Trophoblast cell (in vitro differentiated cells and primary cell): ENCODE data around the gene ATG10. TPM values are rescaled to one million over a fixed set of nuclear protein-coding genes. Genes with fewer than 3 reads are reported as not detected.

Source experiments
- DNase-seq, 2 donors: peaks; one replicate each; pipeline ENCODE4 v3.0.0-alpha.2; 2016
- H2AFZ ChIP-seq: 2 replicates; pipeline ENCODE4 v1.6.1; 2013; ENCODE audit warnings: low read length, moderate library complexity, mild to moderate bottlenecking; ENCODE audit not compliant: insufficient read depth, poor library complexity
- H2AK5ac ChIP-seq: 2 replicates; pipeline ENCODE4 v1.6.1; 2013; ENCODE audit warnings: mild to moderate bottlenecking, low read length
- H2BK120ac ChIP-seq: 2 replicates; pipeline ENCODE4 v1.6.1; 2013; ENCODE audit warnings: low read length, mild to moderate bottlenecking, moderate library complexity; ENCODE audit not compliant: insufficient read depth, poor library complexity
- H2BK12ac ChIP-seq: 2 replicates; pipeline ENCODE4 v1.6.1; 2013; ENCODE audit warnings: mild to moderate bottlenecking, low read length, moderate library complexity
- H2BK5ac ChIP-seq: 2 replicates; pipeline ENCODE4 v1.6.1; 2013; ENCODE audit warnings: low read length, low read depth, moderate library complexity, mild to moderate bottlenecking; ENCODE audit not compliant: poor library complexity
- H3K14ac ChIP-seq: 2 replicates; pipeline ENCODE4 v1.6.1; 2013; ENCODE audit warnings: mild to moderate bottlenecking, low read length
- H3K18ac ChIP-seq: 2 replicates; pipeline ENCODE4 v1.6.1; 2013; ENCODE audit warnings: mild to moderate bottlenecking, low read length
- H3K23ac ChIP-seq: 2 replicates; pipeline ENCODE4 v1.6.1; 2013; ENCODE audit warnings: low read length
- H3K27ac ChIP-seq: 2 replicates; pipeline ENCODE4 v1.5.1; 2013; ENCODE audit warnings: low read depth, mild to moderate bottlenecking, inconsistent platforms, low read length, moderate library complexity
- H3K27me3 ChIP-seq: 2 replicates; pipeline ENCODE4 v1.6.1; 2013; ENCODE audit warnings: inconsistent platforms, mild to moderate bottlenecking, low read length, moderate library complexity; ENCODE audit not compliant: insufficient read depth
- H3K36me3 ChIP-seq, 2 experiments: 1 replicate in 1 of 2; 2 replicates in 1 of 2; pipeline ENCODE4 v1.6.1; 2013; ENCODE audit warnings: low read length in 2 of 2, mild to moderate bottlenecking in 2 of 2, moderate library complexity in 1 of 2; ENCODE audit not compliant: insufficient read depth in 2 of 2, control insufficient read depth in 1 of 2
- H3K4ac ChIP-seq: 2 replicates; pipeline ENCODE4 v1.6.1; 2013; ENCODE audit warnings: low read depth, mild to moderate bottlenecking, low read length, moderate library complexity
- H3K4me1 ChIP-seq, 2 experiments: 1 replicate in 1 of 2; 2 replicates in 1 of 2; pipeline ENCODE4 v1.6.1; 2013; ENCODE audit warnings: low read length in 2 of 2, mild to moderate bottlenecking in 2 of 2, moderate library complexity in 1 of 2; ENCODE audit not compliant: insufficient read depth in 2 of 2, control insufficient read depth in 1 of 2
- H3K4me2 ChIP-seq: 2 replicates; pipeline ENCODE4 v1.6.1; 2013; ENCODE audit warnings: inconsistent platforms, mild to moderate bottlenecking, low read length, moderate library complexity
- H3K4me3 ChIP-seq: 2 replicates; pipeline ENCODE4 v1.5.1; 2013; ENCODE audit warnings: mild to moderate bottlenecking, low read depth, low read length, inconsistent platforms
- H3K79me1 ChIP-seq: one replicate; pipeline ENCODE4 v1.6.1; 2013; ENCODE audit warnings: low read length
- H3K79me2 ChIP-seq: 2 replicates; pipeline ENCODE4 v1.6.1; 2013; ENCODE audit warnings: low read length, mild to moderate bottlenecking; ENCODE audit not compliant: control insufficient read depth, insufficient read depth, poor library complexity
- H3K9ac ChIP-seq: 2 replicates; pipeline ENCODE4 v1.6.1; 2013; ENCODE audit warnings: mild to moderate bottlenecking, low read length
- H3K9me3 ChIP-seq: 2 replicates; pipeline ENCODE4 v1.6.1; 2013; ENCODE audit warnings: low read depth, mild to moderate bottlenecking, control low read depth, inconsistent platforms, low read length; ENCODE audit not compliant: insufficient read depth
- H4K12ac ChIP-seq: 2 replicates; pipeline ENCODE4 v1.6.1; 2013; ENCODE audit warnings: low read depth, mild to moderate bottlenecking, low read length, moderate library complexity
- H4K8ac ChIP-seq: 2 replicates; pipeline ENCODE4 v1.6.1; 2013; ENCODE audit warnings: low read depth, mild to moderate bottlenecking, low read length, moderate library complexity
- H4K91ac ChIP-seq: one replicate; pipeline ENCODE4 v1.6.1; 2013; ENCODE audit warnings: low read depth, mild to moderate bottlenecking, low read length, moderate library complexity
- WGBS: extraction: QIAGEN DNeasy Blood & Tissue Kit; methylation state at CpG from one replicate; pipeline ENCODE4 v1.1.7; 2013; ENCODE audit warnings: missing lambda C conversion rate; ENCODE audit not compliant: insufficient read length, insufficient coverage; ENCODE audit errors: extremely low coverage; 5-methylcytosine and 5-hydroxymethylcytosine counted together
- polyA plus RNA-seq: library from polyadenylated mRNA; stranded (reverse); fragments of 200-250 nt; gene quantifications from 2 replicates; pipeline ENCODE4 v1.2.3, GENCODE V29; 2013

The ATG10 gene
- polyA plus RNA-seq, result 6.5 and 7.6 TPM in 2 replicates

DNA sequence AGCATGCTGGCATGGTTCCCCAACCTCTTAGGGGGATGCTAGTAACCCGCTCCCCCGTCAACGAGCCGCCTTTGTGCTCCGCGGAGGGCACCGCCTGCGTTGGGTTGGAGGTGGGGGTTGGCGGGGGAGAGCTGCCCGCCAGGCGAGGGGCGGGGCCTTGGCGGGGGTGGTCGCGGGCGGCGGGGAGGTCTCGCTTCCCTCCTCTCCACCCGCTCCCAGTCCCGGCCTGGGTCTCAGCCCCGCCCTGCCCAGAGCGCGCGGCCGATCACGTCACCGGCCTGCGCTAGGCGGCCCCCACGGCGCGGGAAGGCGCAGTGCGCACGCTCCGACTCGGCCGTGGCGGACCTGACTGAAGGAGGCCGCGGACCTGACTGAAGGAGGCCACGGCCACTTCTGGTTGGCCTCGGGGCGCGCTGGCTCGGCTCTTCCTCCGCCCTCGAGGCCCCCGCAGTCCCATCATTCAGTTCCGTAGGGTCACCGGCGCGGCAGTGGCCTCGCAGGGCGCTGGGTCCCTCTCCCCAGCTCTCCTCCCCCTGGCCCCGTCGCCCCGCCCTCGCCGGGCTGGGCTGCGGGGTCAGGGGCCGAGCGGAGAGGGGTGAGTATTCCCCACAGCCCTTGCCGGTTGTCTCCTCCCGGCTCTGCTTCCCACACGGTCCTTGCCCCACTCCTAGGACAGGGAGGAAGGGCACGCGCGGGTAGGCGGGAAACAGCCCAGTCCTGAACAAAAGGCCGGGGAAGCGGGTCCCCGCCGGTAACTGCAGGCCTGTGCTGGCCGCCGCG, at the start of gene ATG10:
ATG10 (plus strand) TSS at position 312 of the 780 bp plus-strand sequence. CDS start 15,548 bp downstream, outside the sequence.
- peak within 1 kb of the TSS; percentile 98 for H3K18ac ChIP-seq
- H4K8ac ChIP-seq, result peak within 1 kb of the TSS; percentile 98
- DNase-seq, result peak; percentile 87 to 93
- H3K14ac ChIP-seq, result peak within 1 kb of the TSS; percentile 99
- peak within 1 kb of the TSS; percentile 96 for H3K4me2 ChIP-seq
- no peaks in the 10 kb centered on the region for H3K36me3 ChIP-seq
- peak within 1 kb of the TSS; percentile 99 for H3K27ac ChIP-seq
- H2AFZ ChIP-seq, result peak within 1 kb of the TSS; percentile 89
- H3K9me3 ChIP-seq, result no peaks in the 10 kb centered on the region
- H3K4ac ChIP-seq, result peak within 1 kb of the TSS; percentile 97
- peaks cover 7% of the 10 kb centered on the region for H3K79me2 ChIP-seq
- H3K23ac ChIP-seq, result no peak within 1 kb of the TSS
- peak within 1 kb of the TSS; percentile 93 for H2BK120ac ChIP-seq
- WGBS, result no CpG with 5 or more reads among the region's 77 CpGs
- H4K91ac ChIP-seq, result peak within 1 kb of the TSS; percentile 89
- no peak within 1 kb of the TSS for H2BK12ac ChIP-seq
- H2AK5ac ChIP-seq, result peak within 1 kb of the TSS; percentile 42
- H2BK5ac ChIP-seq, result peak within 1 kb of the TSS; percentile 81
- H3K79me1 ChIP-seq, result peaks cover 13% of the 10 kb centered on the region
- peak within 1 kb of the TSS; percentile 79 for H3K4me3 ChIP-seq
- no peaks in the 10 kb centered on the region for H3K27me3 ChIP-seq
- peak within 1 kb of the TSS; percentile 94 for H4K12ac ChIP-seq
- peak within 1 kb of the TSS; percentile 91 for H3K9ac ChIP-seq
- H3K4me1 ChIP-seq, result peaks cover 2 to 7% of the 10 kb centered on the region in 2 experiments

DNA sequence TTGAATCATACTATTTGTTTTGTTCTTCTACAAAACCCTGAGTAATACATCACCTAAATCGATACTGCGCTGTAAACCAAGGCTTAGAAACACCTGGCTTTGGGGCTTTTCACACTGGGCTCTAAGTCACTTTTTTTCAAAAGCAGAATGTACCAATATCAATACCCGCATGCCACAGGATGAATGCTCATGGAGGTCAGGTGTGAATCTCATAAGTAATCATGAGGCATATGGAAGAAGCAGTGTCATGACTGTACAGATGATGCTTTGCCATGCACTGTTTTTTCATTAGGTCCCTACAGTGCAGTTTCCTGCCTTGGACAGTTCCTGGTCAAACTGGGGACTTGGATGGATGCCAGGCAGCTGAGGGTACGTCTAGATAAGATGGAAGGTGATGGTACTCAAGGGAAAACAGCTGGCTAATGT, 49.0 kb upstream of the ATG10 start:
- Histone ChIP-seq H3K4me3 (no peak overlapping the region), H3K14ac (no peak overlapping the region), H3K36me3 (no peaks in the 10 kb centered on the region), H3K79me1 (no peaks in the 10 kb centered on the region), H4K12ac (no peak overlapping the region), H2BK5ac (no peak overlapping the region), H3K27ac (no peak overlapping the region), H3K23ac (no peak overlapping the region), H2AFZ (no peak overlapping the region), H3K79me2 (no peaks in the 10 kb centered on the region), H3K27me3 (no peaks in the 10 kb centered on the region), H4K8ac (no peak overlapping the region), H3K4ac (no peak overlapping the region), H2BK12ac (no peak overlapping the region), H3K4me1 (no peaks in the 10 kb centered on the region), H3K9ac (no peak overlapping the region), H3K4me2 (no peak overlapping the region), H2BK120ac (no peak overlapping the region), H3K18ac (no peak overlapping the region), H4K91ac (no peak overlapping the region), H2AK5ac (no peak overlapping the region), H3K9me3 (no peaks in the 10 kb centered on the region)
- no peak for DNase-seq
- WGBS, result no CpG with 5 or more reads among the region's 4 CpGs

DNA sequence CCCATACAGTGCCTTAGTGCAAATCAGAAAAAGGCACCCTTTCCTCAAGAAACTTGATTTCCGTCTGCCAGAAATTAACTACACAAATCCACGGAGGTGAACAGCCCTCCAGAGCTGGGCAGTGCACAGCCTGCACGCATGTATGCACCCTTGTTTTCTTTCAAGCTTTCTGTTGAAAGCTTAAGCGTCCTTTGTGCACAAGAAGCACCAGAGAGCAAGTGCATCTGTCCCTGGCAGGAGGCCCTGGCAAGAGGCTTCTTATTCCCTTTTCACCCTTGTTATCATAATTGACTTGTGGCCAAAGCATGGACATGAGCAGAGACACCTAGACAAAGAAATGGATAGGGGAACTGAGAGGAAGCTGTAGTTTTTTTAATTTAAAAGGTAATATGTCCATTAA, 47.4 kb upstream of the ATG10 start:
- Histone ChIP-seq H3K9ac (no peak overlapping the region), H4K91ac (no peak overlapping the region), H3K79me1 (no peaks in the 10 kb centered on the region), H4K8ac (no peak overlapping the region), H4K12ac (no peak overlapping the region), H3K23ac (no peak overlapping the region), H3K4me3 (no peak overlapping the region), H3K36me3 (no peaks in the 10 kb centered on the region), H3K27me3 (no peaks in the 10 kb centered on the region), H3K4me1 (no peaks in the 10 kb centered on the region), H3K18ac (no peak overlapping the region), H3K79me2 (no peaks in the 10 kb centered on the region), H2BK5ac (no peak overlapping the region), H3K4ac (no peak overlapping the region), H2BK12ac (no peak overlapping the region), H3K4me2 (no peak overlapping the region), H2AK5ac (no peak overlapping the region), H2AFZ (no peak overlapping the region), H3K14ac (no peak overlapping the region), H3K9me3 (no peaks in the 10 kb centered on the region), H3K27ac (no peak overlapping the region), H2BK120ac (no peak overlapping the region)
- no CpG with 5 or more reads among the region's 4 CpGs for WGBS
- DNase-seq, result no peak

DNA sequence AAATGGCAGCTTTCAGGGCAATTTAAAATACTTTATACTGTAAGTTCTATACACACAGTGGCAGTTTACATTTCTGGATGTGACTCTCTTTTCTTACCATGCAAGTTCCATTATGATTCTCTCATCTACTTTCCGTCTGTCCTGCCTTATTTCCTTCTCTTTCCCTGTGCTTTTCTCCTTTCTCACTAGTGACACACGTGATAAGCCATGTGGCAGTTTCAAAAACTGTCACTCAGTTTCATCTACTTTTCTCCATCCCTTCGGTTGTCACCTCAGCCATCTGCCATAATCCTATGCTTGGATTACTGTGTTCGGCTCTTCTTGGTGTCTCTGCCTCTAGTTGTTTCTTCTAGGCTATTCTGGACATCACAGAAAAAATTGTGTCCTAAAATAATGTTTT, 46.8 kb upstream of the ATG10 start:
- H3K27ac ChIP-seq, result no peak overlapping the region
- no peak overlapping the region for H4K8ac ChIP-seq
- H3K14ac ChIP-seq, result no peak overlapping the region
- H3K27me3 ChIP-seq, result no peaks in the 10 kb centered on the region
- no peaks in the 10 kb centered on the region for H3K4me1 ChIP-seq
- H3K4ac ChIP-seq, result no peak overlapping the region
- no peak overlapping the region for H2AFZ ChIP-seq
- no peak overlapping the region for H2BK12ac ChIP-seq
- H2AK5ac ChIP-seq, result no peak overlapping the region
- WGBS, result no CpG with 5 or more reads among the region's 4 CpGs
- H3K18ac ChIP-seq, result no peak overlapping the region
- no peak overlapping the region for H2BK120ac ChIP-seq
- H3K23ac ChIP-seq, result no peak overlapping the region
- no peaks in the 10 kb centered on the region for H3K36me3 ChIP-seq
- DNase-seq, result no peak
- no peak overlapping the region for H2BK5ac ChIP-seq
- H3K79me1 ChIP-seq, result no peaks in the 10 kb centered on the region
- no peaks in the 10 kb centered on the region for H3K9me3 ChIP-seq
- H3K4me2 ChIP-seq, result no peak overlapping the region
- no peak overlapping the region for H4K91ac ChIP-seq
- H4K12ac ChIP-seq, result no peak overlapping the region
- H3K9ac ChIP-seq, result no peak overlapping the region
- H3K79me2 ChIP-seq, result no peaks in the 10 kb centered on the region
- no peak overlapping the region for H3K4me3 ChIP-seq
